Anterior cingulate cortex (tissue), 58 donors: ENCODE data around the gene SNU13.
"Not testable (repeated sequence)": the region's sequence is repeated elsewhere in the genome, so short reads cannot be mapped to it uniquely, and the experiment has no call there.

ENCODE experiments used
- DNase-seq, 58 donors: peaks; one replicate each; lab custom pipeline; 2025; lab: John Stamatoyannopoulos, UW

SNU13 gene

GRCh38 chr22:41688365-41689211, at the start of gene SNU13:
TSS of gene SNU13 (minus strand) at chr22:41688867. CDS start at chr22:41688796, 71 bp downstream.
- DNase-seq, result peak; percentile 19 to 94 (median 82)

- not testable (repeated sequence) for DNase-seq
These were observed 44.6 kb upstream of the SNU13 start for GRCh38 chr22:41733241-41733640.

- no peak for DNase-seq
These were observed 43.6 kb upstream of the SNU13 start for GRCh38 chr22:41732096-41732772.

- DNase-seq, result no peak
These were observed 42.9 kb upstream of the SNU13 start for GRCh38 chr22:41731609-41732008.

- no peak for DNase-seq
These were observed 36.9 kb upstream of the SNU13 start for GRCh38 chr22:41725510-41726110.

- DNase-seq, result no peak
These were observed 33.8 kb upstream of the SNU13 start for GRCh38 chr22:41722496-41722895.

GRCh38 chr22:41713004-41713403, 24.3 kb upstream of the SNU13 start:
- no peak for DNase-seq

- no peak for DNase-seq
These were observed 20.7 kb upstream of the SNU13 start for GRCh38 chr22:41709341-41709740.

GRCh38 chr22:41702763-41703162, 14.1 kb upstream of the SNU13 start:
- no peak for DNase-seq

GRCh38 chr22:41700108-41700364, 11.4 kb upstream of the SNU13 start:
- DNase-seq, result no peak

GRCh38 chr22:41699264-41700107, 10.8 kb upstream of the SNU13 start, which contains the start of gene MEI1:
TSS of gene MEI1 (plus strand) at chr22:41699503. CDS start at chr22:41699539, 36 bp downstream.
- DNase-seq, result peak in 57 of 58 donors; percentile 12 to 88 (median 72)

GRCh38 chr22:41697126-41697775, 8.6 kb upstream of the SNU13 start:
- peak in 57 of 58 donors; percentile 25 to 98 (median 77) for DNase-seq

GRCh38 chr22:41696703-41697102, 8.0 kb upstream of the SNU13 start:
- peak in 1 of 58 donors; percentile 21 for DNase-seq

GRCh38 chr22:41695211-41695610, 6.5 kb upstream of the SNU13 start:
- no peak for DNase-seq

GRCh38 chr22:41690476-41690875, 1.8 kb upstream of the SNU13 start:
- DNase-seq, result peak in 1 of 58 donors; percentile 1

GRCh38 chr22:41687901-41688364, 734 bp downstream of the SNU13 start:
- peak in 3 of 58 donors; percentile 14 to 29 (median 23) for DNase-seq

- DNase-seq, result not testable (repeated sequence)
These were observed 1.8 kb downstream of the SNU13 start for GRCh38 chr22:41686890-41687289.

GRCh38 chr22:41684194-41684593, 4.5 kb downstream of the SNU13 start:
- DNase-seq, result no peak

GRCh38 chr22:41683616-41684015, 5.1 kb downstream of the SNU13 start:
- DNase-seq, result no peak

- DNase-seq, result no peak
These were observed 5.6 kb downstream of the SNU13 start for GRCh38 chr22:41683052-41683451.
